Stomach smooth muscle (tissue), 2 donors: ENCODE data around the gene KIF26B.

Source experiments
- H3K27ac ChIP-seq: one replicate; pipeline ENCODE4 v1.7.0; 2013; ENCODE audit warnings: mild to moderate bottlenecking, low read length, inconsistent platforms
- H3K27me3 ChIP-seq, 2 donors: one replicate each; pipeline ENCODE4 v1.7.0; 2013; ENCODE audit warnings: low read length in 2 of 2; ENCODE audit not compliant: insufficient read depth in 2 of 2, control insufficient read depth in 1 of 2
- H3K36me3 ChIP-seq, 2 donors: one replicate each; pipeline ENCODE4 v1.7.0; 2013; ENCODE audit warnings: low read length in 2 of 2; ENCODE audit not compliant: control insufficient read depth in 2 of 2, insufficient read depth in 2 of 2
- H3K4me1 ChIP-seq: one replicate; pipeline ENCODE4 v1.7.0; 2013; ENCODE audit warnings: low read length; ENCODE audit not compliant: control insufficient read depth, insufficient read depth
- H3K4me3 ChIP-seq, 2 donors: one replicate each; pipeline ENCODE4 v1.7.0; 2013; ENCODE audit warnings: low read length in 2 of 2
- H3K9ac ChIP-seq, 2 donors: one replicate each; pipeline ENCODE4 v1.7.0; 2013; ENCODE audit warnings: low read length in 2 of 2, mild to moderate bottlenecking in 1 of 2
- H3K9me3 ChIP-seq, 2 donors: one replicate each; pipeline ENCODE4 v1.7.0; 2013; ENCODE audit warnings: low read length in 2 of 2; ENCODE audit not compliant: control insufficient read depth in 2 of 2
- donor health status: healthy.
- donor health status: Pancreatic carcinoma.

KIF26B gene

DNA sequence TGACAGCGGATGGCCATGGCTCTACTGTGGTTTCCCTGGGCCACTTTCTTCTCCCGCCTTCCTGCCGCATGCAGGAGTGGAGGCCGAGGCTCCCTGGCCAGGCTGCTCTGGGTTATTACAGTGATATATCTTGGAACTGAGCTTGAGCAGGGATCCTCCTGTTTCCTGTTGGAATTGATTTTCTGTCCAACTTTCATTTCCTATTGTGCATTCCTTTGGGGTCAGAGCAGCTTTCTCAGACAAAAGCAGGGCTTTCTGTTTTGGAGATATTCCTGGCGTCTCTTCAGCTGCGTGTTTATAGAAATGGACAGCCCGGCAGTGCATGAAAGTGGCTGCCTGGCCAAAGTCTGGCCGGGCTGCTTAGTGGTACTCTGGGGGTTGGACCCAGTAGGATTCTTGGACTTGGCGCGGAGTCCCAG, 146.4 kb downstream of the KIF26B start:
- no peaks in the 10 kb centered on the region for H3K36me3 ChIP-seq
- H3K9ac ChIP-seq = no peak overlapping the region
- peak overlapping the region; percentile 11 for H3K27ac ChIP-seq
- no peaks in the 10 kb centered on the region for H3K27me3 ChIP-seq
- peaks cover 18% of the 10 kb centered on the region for H3K4me1 ChIP-seq
- H3K4me3 ChIP-seq = peak overlapping the region in 1 of 2 donors; percentile 15
- no peaks in the 10 kb centered on the region for H3K9me3 ChIP-seq

DNA sequence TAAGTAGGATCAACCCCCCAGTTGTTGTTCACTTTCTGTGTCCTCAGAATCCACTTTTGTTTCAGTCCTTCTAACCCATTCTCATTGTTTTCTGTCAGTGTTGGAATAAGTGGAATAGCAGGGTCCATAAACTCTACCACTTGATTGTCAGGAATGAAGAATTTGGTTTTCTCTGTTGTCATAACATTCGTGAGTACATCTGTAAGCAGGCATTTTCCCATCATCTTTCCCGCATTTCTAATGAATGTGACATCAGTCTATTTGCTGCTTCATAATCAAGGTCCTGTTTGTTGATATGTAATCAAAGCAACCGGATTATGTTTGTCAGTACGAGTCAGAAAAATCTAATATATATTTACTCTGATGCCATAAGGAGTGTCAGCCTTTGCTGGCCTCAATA, 147.1 kb downstream of the KIF26B start:
- no peak overlapping the region for H3K4me3 ChIP-seq
- H3K9ac ChIP-seq = no peak overlapping the region
- no peaks in the 10 kb centered on the region for H3K9me3 ChIP-seq
- H3K4me1 ChIP-seq = peaks cover 18% of the 10 kb centered on the region
- no peaks in the 10 kb centered on the region for H3K36me3 ChIP-seq
- H3K27ac ChIP-seq = peak overlapping the region; percentile 11
- H3K27me3 ChIP-seq = no peaks in the 10 kb centered on the region

DNA sequence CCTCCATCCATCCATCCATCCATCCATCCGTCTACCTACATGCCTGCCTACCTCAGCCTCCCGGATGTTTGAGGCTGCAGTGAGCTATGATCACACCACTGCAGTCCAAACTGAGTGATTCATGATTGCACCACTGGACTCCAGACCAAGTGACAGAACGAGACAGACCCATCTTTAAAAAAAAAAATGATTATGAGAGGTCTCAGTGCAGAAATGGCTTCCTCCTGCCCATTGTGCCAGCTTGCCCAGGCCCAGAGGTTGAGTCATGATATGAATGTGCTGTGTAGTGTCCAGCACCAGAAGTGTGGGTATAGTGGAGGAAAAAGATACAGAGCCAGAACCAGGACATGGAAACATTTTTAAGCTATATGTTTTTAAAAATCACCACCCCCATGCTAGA, 149.9 kb downstream of the KIF26B start:
- Histone ChIP-seq H3K36me3 (no peaks in the 10 kb centered on the region), H3K9me3 (no peaks in the 10 kb centered on the region), H3K9ac (no peak overlapping the region), H3K4me1 (peaks cover 19% of the 10 kb centered on the region), H3K27me3 (no peaks in the 10 kb centered on the region), H3K27ac (no peak overlapping the region), H3K4me3 (no peak overlapping the region)

DNA sequence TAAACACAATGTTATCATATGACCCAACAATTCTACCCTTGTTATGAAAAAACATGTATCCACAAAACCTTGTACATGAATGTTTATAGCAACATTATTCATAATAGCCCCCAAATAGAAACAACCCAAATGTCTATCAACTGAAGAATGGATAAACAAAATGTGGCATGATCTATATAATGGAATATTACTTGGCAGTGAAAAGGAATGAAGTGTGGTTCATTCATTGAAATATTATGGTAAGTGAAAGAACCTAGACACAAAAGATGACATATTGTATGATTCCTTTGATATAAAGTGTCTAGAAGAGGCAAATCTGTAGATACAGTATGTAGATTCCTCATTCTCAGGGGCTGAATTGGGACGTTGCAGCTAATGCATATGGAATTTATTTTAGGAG, 151.2 kb downstream of the KIF26B start:
- Histone ChIP-seq H3K4me1 (peaks cover 19% of the 10 kb centered on the region), H3K27ac (no peak overlapping the region), H3K9ac (no peak overlapping the region), H3K9me3 (no peaks in the 10 kb centered on the region), H3K36me3 (no peaks in the 10 kb centered on the region), H3K4me3 (no peak overlapping the region), H3K27me3 (no peaks in the 10 kb centered on the region)

DNA sequence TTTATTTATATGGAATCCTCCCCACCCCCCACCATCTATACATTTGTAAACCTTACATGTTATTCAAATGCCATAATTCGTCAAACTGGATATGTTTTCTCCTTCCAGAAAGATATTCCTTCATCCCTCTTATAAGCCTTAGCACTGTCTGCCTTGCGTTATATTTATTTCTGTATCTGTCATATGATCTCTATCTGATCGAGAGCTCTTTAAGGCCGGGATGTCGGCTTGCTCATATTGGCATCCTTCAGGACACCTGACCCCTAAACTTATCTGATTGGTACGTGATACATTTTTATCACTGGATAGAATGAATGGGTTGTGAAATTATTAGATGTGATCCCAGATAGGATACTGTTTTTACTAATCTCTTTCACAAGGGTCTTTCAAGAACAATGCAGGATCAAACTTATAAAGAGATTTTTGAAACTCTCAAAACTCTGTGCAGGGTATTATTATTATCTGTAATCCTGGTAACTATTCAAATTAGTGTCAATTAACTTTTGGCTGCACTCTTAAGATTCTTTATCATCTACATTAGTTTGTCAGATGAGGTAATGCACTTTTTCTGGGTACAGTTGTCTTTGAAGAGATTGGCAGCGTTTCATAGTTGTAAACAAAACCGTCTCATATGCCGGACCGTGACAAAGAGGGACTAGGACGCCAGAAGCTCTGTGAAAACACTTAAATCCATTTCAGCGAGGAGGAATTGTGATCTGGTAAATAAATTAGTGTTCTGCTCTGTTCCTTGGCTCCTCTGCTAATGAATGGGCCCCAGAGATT, 152.0 kb downstream of the KIF26B start:
- no peak overlapping the region for H3K4me3 ChIP-seq
- peaks cover 11% of the 10 kb centered on the region for H3K4me1 ChIP-seq
- H3K36me3 ChIP-seq = no peaks in the 10 kb centered on the region
- H3K9ac ChIP-seq = no peak overlapping the region
- no peaks in the 10 kb centered on the region for H3K9me3 ChIP-seq
- H3K27ac ChIP-seq = no peak overlapping the region
- no peaks in the 10 kb centered on the region for H3K27me3 ChIP-seq

DNA sequence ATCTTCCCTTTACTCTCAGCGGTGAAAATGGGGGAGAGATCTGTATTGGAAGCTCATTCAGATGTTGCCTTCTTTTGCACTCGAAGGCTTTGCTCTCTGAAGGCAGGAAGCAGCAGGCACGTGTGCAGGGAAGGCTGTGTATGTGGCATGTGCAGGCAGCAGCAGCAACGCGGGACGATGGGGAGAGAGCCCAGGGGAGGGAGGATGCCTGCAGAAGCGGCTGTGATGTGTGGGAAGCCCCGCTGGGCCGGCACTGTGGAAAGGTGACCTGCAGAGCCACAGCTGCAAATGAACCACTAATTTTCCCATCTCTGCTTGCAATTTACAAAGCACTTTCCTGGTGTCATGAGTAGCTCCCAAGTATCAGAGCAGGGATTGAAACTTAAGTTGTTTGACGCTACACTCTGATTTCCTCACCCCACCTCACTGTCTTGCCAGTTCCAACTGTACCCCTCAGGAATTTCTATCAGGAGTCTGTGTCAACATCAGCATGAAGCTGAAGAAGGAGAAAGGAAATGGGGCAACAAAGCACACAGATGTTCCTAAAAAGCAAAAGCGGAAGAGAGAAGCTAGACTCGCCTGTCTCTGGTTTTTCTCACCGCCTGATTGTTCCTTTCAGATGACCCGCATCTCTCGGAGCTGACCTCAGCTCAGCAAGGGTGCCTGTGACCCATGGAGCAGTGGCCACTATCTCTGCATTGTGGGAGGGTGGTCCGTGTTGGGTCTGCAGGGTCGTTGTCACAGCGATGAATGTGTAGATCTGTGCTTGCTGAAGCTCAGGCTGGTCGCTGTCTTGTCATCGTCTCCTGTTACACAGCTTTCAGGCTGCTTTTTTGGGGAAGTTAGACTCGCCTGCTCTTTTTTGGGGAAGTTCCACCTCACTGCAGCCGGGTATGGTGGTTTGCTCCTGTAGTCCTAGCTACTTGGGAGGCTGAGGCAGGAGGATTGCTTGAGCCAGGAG, 156.1 kb downstream of the KIF26B start:
- Histone ChIP-seq H3K27me3 (no peaks in the 10 kb centered on the region), H3K4me3 (peak overlapping the region in 1 of 2 donors; percentile 35), H3K36me3 (no peaks in the 10 kb centered on the region), H3K4me1 (peaks cover 8% of the 10 kb centered on the region), H3K9ac (no peak overlapping the region), H3K27ac (no peak overlapping the region), H3K9me3 (no peaks in the 10 kb centered on the region)

DNA sequence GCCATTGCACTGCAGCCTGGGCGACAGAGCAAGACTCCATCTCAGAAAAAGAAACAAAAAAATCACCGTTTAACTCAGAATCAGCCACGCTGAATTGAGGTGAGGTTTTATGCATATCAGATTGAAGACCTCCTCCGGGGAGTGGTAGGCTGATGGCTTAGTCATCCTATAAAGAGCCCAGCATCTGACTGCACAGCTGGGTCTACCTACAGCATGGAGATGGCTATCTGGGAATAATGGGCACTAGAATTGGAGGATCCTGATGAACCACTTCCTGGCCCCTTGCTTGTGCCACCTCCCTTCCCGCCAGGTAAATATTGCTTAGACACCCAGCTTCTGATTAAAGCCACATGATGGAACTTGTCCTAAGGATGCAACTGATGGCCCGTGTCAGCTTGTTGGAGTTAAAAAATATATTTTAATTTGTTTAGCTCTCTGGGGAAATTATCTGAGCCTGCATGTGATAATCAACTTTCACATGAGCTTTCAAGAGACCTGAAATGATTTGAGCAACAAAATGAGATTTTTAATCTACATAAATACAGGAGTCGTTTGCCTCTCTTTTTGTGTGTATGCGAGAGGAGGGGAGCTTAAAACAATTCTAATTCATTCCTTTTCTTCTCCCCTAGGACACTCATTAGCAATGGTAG, 157.2 kb downstream of the KIF26B start:
- no peak overlapping the region for H3K27ac ChIP-seq

DNA sequence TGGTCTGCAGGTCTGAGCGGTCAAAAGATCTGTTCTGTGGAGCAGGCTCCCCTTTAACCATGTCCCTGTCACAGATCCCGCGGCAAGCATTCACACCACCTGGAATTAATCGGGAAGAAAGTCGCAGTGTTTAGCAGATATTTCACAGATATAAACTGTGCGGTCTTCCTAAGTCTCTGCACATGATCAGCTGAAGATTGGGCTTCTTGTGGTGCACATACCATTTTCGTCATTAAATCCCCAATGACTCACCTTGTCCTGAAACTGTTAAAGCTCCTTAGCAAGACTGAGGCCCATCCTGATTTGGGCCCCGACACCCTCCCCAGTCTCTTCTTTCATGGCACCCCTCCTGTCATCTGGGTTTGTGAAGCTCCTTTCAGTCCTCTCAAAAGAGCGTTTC, 158.8 kb downstream of the KIF26B start:
- Histone ChIP-seq H3K27ac (no peak overlapping the region), H3K9ac (no peak overlapping the region), H3K27me3 (no peaks in the 10 kb centered on the region), H3K4me3 (no peak overlapping the region), H3K36me3 (no peaks in the 10 kb centered on the region), H3K9me3 (no peaks in the 10 kb centered on the region), H3K4me1 (peaks cover 4% of the 10 kb centered on the region)

More for the DNA sequence above, 157.2 kb downstream of the KIF26B start:
- Histone ChIP-seq H3K9me3 (no peaks in the 10 kb centered on the region), H3K36me3 (no peaks in the 10 kb centered on the region), H3K9ac (no peak overlapping the region), H3K27me3 (no peaks in the 10 kb centered on the region), H3K4me3 (no peak overlapping the region), H3K4me1 (peaks cover 8% of the 10 kb centered on the region)

DNA sequence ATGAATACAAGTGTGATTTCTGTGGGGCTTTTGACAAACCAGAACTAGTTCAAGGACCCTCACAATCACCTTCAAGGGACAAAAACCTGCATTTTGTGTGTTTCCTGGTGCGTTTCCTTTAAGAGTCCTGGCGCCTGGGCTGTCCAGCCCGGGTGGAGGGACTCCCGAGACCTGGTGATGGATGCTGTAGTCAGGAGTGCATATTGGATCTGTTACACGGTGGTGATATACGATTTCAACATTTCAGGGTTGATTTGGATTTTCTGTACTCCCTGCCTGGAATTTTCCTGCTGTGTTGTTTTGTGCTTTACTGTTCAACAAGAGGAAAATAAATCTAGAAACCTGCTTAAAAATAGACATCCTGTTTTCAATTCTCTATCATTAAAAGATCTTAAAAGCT, 162.0 kb downstream of the KIF26B start:
- Histone ChIP-seq H3K4me3 (no peak overlapping the region), H3K9me3 (no peaks in the 10 kb centered on the region), H3K27me3 (no peaks in the 10 kb centered on the region), H3K4me1 (no peaks in the 10 kb centered on the region), H3K9ac (no peak overlapping the region), H3K27ac (no peak overlapping the region), H3K36me3 (no peaks in the 10 kb centered on the region)

DNA sequence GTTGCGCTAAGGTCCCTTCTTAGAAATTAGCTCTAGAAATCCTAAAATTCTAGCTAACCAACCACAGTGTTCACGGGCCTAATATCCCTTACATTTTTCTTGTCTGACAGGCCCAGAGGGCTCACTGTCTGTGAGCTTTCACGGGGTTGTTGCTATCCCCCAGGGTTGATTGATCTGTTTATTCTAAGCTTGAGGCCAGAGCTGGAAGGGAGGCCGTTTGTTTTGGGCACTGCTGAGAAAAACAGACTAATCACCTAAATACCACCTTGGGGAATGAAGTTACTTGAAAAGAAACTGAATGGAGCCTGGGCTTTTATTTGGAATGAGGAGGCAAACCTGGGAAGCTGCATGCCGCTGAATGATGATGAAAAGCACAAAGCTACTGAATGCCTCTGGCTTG, 162.4 kb downstream of the KIF26B start:
- H3K27me3 ChIP-seq = no peaks in the 10 kb centered on the region
- no peaks in the 10 kb centered on the region for H3K36me3 ChIP-seq
- no peak overlapping the region for H3K4me3 ChIP-seq
- H3K27ac ChIP-seq = no peak overlapping the region
- H3K4me1 ChIP-seq = no peaks in the 10 kb centered on the region
- no peak overlapping the region for H3K9ac ChIP-seq
- no peaks in the 10 kb centered on the region for H3K9me3 ChIP-seq
